HL-60 (cell line): ENCODE measurements around the gene FLYWCH1.

Experiments
- GABPA ChIP-seq: IDR thresholded peaks from 2 replicates; pipeline ENCODE4 v1.6.1; 2012; ENCODE audit warnings: low read depth
- POLR2AphosphoS5 ChIP-seq: IDR thresholded peaks from 2 replicates; pipeline ENCODE4 v1.6.1; 2012; ENCODE audit warnings: low read depth
- TF ChIP-seq, protein P1 (sequence below): IDR thresholded peaks from one replicate; pipeline ENCODE4 v1.5.1; 2011; ENCODE audit warnings: low read length, control low read depth, inconsistent platforms; ENCODE audit not compliant: insufficient read depth
- TF ChIP-seq, protein P2 (sequence below): IDR thresholded peaks from 2 replicates; pipeline ENCODE4 v1.6.1; 2012; ENCODE audit warnings: low read depth; ENCODE audit not compliant: insufficient replicate concordance

DNA sequence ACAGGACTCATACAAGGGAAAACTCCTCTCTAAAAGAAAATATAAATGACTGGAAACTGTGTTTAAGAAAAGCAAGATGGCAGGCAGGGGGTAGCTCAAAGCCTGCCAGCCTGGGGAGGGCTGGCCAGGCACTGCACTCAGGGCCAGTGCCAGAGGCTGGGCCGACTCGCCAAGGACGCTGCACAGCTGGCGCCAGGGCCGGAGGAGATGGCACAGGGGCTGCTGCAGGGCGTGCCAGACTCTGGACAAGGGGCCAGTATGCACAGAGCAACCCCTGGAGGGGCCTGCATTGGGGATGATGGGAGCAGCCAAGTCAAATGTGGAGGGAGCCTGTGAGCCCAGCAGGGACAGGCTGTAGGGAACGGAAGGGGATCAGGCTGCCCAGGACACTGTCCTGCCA is 64.5 kb downstream of the FLYWCH1 start:
- TF ChIP-seq, protein P1, sequence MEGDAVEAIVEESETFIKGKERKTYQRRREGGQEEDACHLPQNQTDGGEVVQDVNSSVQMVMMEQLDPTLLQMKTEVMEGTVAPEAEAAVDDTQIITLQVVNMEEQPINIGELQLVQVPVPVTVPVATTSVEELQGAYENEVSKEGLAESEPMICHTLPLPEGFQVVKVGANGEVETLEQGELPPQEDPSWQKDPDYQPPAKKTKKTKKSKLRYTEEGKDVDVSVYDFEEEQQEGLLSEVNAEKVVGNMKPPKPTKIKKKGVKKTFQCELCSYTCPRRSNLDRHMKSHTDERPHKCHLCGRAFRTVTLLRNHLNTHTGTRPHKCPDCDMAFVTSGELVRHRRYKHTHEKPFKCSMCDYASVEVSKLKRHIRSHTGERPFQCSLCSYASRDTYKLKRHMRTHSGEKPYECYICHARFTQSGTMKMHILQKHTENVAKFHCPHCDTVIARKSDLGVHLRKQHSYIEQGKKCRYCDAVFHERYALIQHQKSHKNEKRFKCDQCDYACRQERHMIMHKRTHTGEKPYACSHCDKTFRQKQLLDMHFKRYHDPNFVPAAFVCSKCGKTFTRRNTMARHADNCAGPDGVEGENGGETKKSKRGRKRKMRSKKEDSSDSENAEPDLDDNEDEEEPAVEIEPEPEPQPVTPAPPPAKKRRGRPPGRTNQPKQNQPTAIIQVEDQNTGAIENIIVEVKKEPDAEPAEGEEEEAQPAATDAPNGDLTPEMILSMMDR, result no peak
- TF ChIP-seq, protein P2, sequence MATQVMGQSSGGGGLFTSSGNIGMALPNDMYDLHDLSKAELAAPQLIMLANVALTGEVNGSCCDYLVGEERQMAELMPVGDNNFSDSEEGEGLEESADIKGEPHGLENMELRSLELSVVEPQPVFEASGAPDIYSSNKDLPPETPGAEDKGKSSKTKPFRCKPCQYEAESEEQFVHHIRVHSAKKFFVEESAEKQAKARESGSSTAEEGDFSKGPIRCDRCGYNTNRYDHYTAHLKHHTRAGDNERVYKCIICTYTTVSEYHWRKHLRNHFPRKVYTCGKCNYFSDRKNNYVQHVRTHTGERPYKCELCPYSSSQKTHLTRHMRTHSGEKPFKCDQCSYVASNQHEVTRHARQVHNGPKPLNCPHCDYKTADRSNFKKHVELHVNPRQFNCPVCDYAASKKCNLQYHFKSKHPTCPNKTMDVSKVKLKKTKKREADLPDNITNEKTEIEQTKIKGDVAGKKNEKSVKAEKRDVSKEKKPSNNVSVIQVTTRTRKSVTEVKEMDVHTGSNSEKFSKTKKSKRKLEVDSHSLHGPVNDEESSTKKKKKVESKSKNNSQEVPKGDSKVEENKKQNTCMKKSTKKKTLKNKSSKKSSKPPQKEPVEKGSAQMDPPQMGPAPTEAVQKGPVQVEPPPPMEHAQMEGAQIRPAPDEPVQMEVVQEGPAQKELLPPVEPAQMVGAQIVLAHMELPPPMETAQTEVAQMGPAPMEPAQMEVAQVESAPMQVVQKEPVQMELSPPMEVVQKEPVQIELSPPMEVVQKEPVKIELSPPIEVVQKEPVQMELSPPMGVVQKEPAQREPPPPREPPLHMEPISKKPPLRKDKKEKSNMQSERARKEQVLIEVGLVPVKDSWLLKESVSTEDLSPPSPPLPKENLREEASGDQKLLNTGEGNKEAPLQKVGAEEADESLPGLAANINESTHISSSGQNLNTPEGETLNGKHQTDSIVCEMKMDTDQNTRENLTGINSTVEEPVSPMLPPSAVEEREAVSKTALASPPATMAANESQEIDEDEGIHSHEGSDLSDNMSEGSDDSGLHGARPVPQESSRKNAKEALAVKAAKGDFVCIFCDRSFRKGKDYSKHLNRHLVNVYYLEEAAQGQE, result no peak
- no peak for TF ChIP-seq POLR2AphosphoS5
- no peak for TF ChIP-seq GABPA
